GM12873 (cell line): ENCODE measurements around the gene REXO4.

Source experiments
- CTCF ChIP-seq: IDR thresholded peaks from 2 replicates; pipeline ENCODE4 v1.5.1; 2012; ENCODE audit warnings: low read depth, mild to moderate bottlenecking, moderate library complexity, low read length, control low read depth; ENCODE audit not compliant: insufficient read depth; ENCODE audit errors: missing control alignments

Gene REXO4

GRCh38 chr9:133415170-133415569, 2.6 kb downstream of the REXO4 start:
- no peak for TF ChIP-seq CTCF

- TF ChIP-seq CTCF = no peak
These were observed 9.8 kb downstream of the REXO4 start for GRCh38 chr9:133408042-133408441.

GRCh38 chr9:133406480-133407307, 11.1 kb downstream of the REXO4 start:
- peak; percentile 97 for TF ChIP-seq CTCF

- no peak for TF ChIP-seq CTCF
These were observed 12.0 kb downstream of the REXO4 start for GRCh38 chr9:133405508-133406438.

- TF ChIP-seq CTCF = no peak
These were observed 13.3 kb downstream of the REXO4 start for GRCh38 chr9:133404454-133405002.

GRCh38 chr9:133403766-133404453, 13.9 kb downstream of the REXO4 start:
- peak; percentile 71 for TF ChIP-seq CTCF
